Endothelial cell of hepatic sinusoid (primary cell): ENCODE results near the gene DDX28.

Experiments used
- in situ Hi-C: cut with HindIII; loops from 2 replicates; pipeline ENCODE4 v1.10.0; 2017; ENCODE audit warnings: low sequenced_read_pairs

Gene DDX28

GRCh38 chr16:68022728-68023537, at the start of gene DDX28, which contains the start of gene DUS2:
DDX28 (minus strand) TSS chr16:68023232; CDS start chr16:68023202, 30 bp downstream.
DUS2 (plus strand) TSS chr16:68023284; CDS start chr16:68038024, 14,740 bp downstream.
- in situ Hi-C loops, result no loop called here

- in situ Hi-C loops, result loop anchor here (5.0 to 25.0 kb wide), 2 partner anchors 95 to 185 kb away; partner anchors contain the start of genes NRN1L and PSKH1
These were observed 49.1 kb upstream of the DDX28 start for GRCh38 chr16:68072038-68072695.

GRCh38 chr16:68071518-68071901, 48.5 kb upstream of the DDX28 start:
- in situ Hi-C loops, result loop anchor here (5.0 to 25.0 kb wide), 2 partner anchors 94 to 184 kb away; partner anchors contain the start of genes NRN1L and PSKH1

GRCh38 chr16:68070806-68071517, 47.9 kb upstream of the DDX28 start:
- in situ Hi-C loops, result loop anchor here (5.0 to 25.0 kb wide), 2 partner anchors 94 to 184 kb away; partner anchors contain the start of genes NRN1L and PSKH1

GRCh38 chr16:68070249-68070730, 47.3 kb upstream of the DDX28 start:
- in situ Hi-C loops, result loop anchor here (5.0 to 25.0 kb wide), 2 partner anchors 93 to 183 kb away; partner anchors contain the start of genes NRN1L and PSKH1

GRCh38 chr16:68069511-68070248, 46.6 kb upstream of the DDX28 start:
- in situ Hi-C loops, result loop anchor here (5.0 to 25.0 kb wide), 2 partner anchors 92 to 182 kb away; partner anchors contain the start of genes NRN1L and PSKH1

GRCh38 chr16:68068926-68069325, 45.9 kb upstream of the DDX28 start:
- in situ Hi-C loops, result loop anchor here (25.0 kb wide), 1 partner anchor 182 kb away; the partner anchor contains the start of genes NRN1L and PSKH1

GRCh38 chr16:68066763-68067162, 43.7 kb upstream of the DDX28 start:
- in situ Hi-C loops, result loop anchor here (25.0 kb wide), 1 partner anchor 179 kb away; the partner anchor contains the start of genes NRN1L and PSKH1

- in situ Hi-C loops, result loop anchor here (25.0 kb wide), 1 partner anchor 179 kb away; the partner anchor contains the start of genes NRN1L and PSKH1
These were observed 42.8 kb upstream of the DDX28 start for GRCh38 chr16:68065716-68066305.

- in situ Hi-C loops, result loop anchor here (25.0 kb wide), 1 partner anchor 178 kb away; the partner anchor contains the start of genes NRN1L and PSKH1
These were observed 41.8 kb upstream of the DDX28 start for GRCh38 chr16:68064791-68065365.

- in situ Hi-C loops, result loop anchor here (25.0 kb wide), 1 partner anchor 176 kb away; the partner anchor contains the start of genes NRN1L and PSKH1
These were observed 39.9 kb upstream of the DDX28 start for GRCh38 chr16:68062910-68063393.

GRCh38 chr16:68061396-68061795, 38.4 kb upstream of the DDX28 start:
- in situ Hi-C loops, result loop anchor here (25.0 kb wide), 1 partner anchor 174 kb away; the partner anchor contains the start of genes NRN1L and PSKH1

- in situ Hi-C loops, result loop anchor here (25.0 kb wide), 1 partner anchor 173 kb away; the partner anchor contains the start of genes NRN1L and PSKH1
These were observed 36.8 kb upstream of the DDX28 start for GRCh38 chr16:68059804-68060203.

- in situ Hi-C loops, result loop anchor here (25.0 kb wide), 1 partner anchor 168 kb away; the partner anchor contains the start of genes NRN1L and PSKH1
These were observed 32.4 kb upstream of the DDX28 start for GRCh38 chr16:68055395-68055794.

GRCh38 chr16:68049449-68049848, 26.4 kb upstream of the DDX28 start:
- in situ Hi-C loops, result no loop called here

- in situ Hi-C loops, result no loop called here
These were observed 25.0 kb upstream of the DDX28 start for GRCh38 chr16:68047987-68048386.

GRCh38 chr16:68046106-68046505, 23.1 kb upstream of the DDX28 start:
- in situ Hi-C loops, result no loop called here

GRCh38 chr16:68041783-68042182, 18.8 kb upstream of the DDX28 start:
- in situ Hi-C loops, result no loop called here
